HCT116 (cell line): Measurements from ENCODE around the gene RIOK2. TPM values are rescaled to one million over a fixed set of nuclear protein-coding genes. Genes with fewer than 3 reads are reported as not detected.

Source experiments
- ATAC-seq: fragments of 200-7000 bp; cut with Tn5 transposase; 2 replicates; pipeline ENCODE4 v1.9.1; 2020; ENCODE audit warnings: mild to moderate bottlenecking, moderate library complexity
- BruUV-seq: library from RNA; stranded (reverse); fragments of 400-500 nt; replicated peaks from 2 replicates; lab custom pipeline; 2021; lab: Mats Ljungman, UMichigan
- CTCF ChIA-PET: fragments of 300-600 bp; sonication (Branson Sonifier 250); formaldehyde crosslinking; loops from one replicate; lab custom pipeline; 2021; ENCODE audit warnings: antibody characterized with exemption; lab: Charles Lee
- POLR2A ChIA-PET: fragments of 300-600, 350-600 bp; sonication (Branson Sonifier 250); formaldehyde crosslinking; loops from one replicate; lab custom pipeline; 2021; ENCODE audit warnings: antibody characterized with exemption; lab: Charles Lee
- RAD21 ChIA-PET, 2 experiments: fragments of 300-600 bp; sonication (Branson Sonifier 250); formaldehyde crosslinking; loops; one replicate each; lab custom pipeline; 2023; ENCODE audit warnings: low total read pairs in 2 of 2; ENCODE audit not compliant: uncharacterized antibody in 2 of 2, unreplicated experiment in 2 of 2, low non-redundant PET in 1 of 2; lab: Charles Lee
- DNase-seq: peaks from one replicate; pipeline ENCODE4 v3.0.0-alpha.2; 2010; ENCODE audit warnings: low read depth, low spot score
- H2AFZ ChIP-seq: fragments of 200-600 bp; shearing (Covaris generic), sonication (generic); 2 replicates; pipeline ENCODE4 v1.6.1; 2017; ENCODE audit warnings: low read depth, mixed run types, mixed read lengths, antibody characterized with exemption, low read length; ENCODE audit not compliant: poor library complexity, severe bottlenecking
- H3K27ac ChIP-seq: 2 replicates; pipeline ENCODE4 v1.5.1; 2012; ENCODE audit warnings: low read depth, low read length
- H3K27me3 ChIP-seq: fragments of 200-600 bp; sonication (generic); 2 replicates; pipeline ENCODE4 v1.6.1; 2016; ENCODE audit warnings: mixed run types, low read length, mixed read lengths; ENCODE audit not compliant: insufficient read depth
- H3K36me3 ChIP-seq, 2 experiments: fragments of 200-500 bp in 1 of 2; fragments of 200-600 bp in 1 of 2; sonication (Bioruptor generic) in 1 of 2; sonication (generic) in 1 of 2; 2 replicates each; pipeline versions ENCODE4 v1.5.1 to v1.6.1; 2014 to 2016; ENCODE audit warnings: low read length in 2 of 2, inconsistent platforms in 1 of 2, mixed read lengths in 1 of 2, mixed run types in 1 of 2; ENCODE audit not compliant: insufficient read depth in 2 of 2, control insufficient read depth in 1 of 2
- H3K4me1 ChIP-seq, 2 experiments: fragments of 200-600 bp in 1 of 2; sonication (generic) in 1 of 2; 2 replicates each; pipeline versions ENCODE4 v1.5.1 to v1.6.1; 2012 to 2017; ENCODE audit warnings: low read length in 2 of 2, inconsistent platforms in 1 of 2, mild to moderate bottlenecking in 1 of 2, mixed read lengths in 1 of 2, mixed run types in 1 of 2, moderate library complexity in 1 of 2; ENCODE audit not compliant: insufficient read depth in 2 of 2, control insufficient read depth in 1 of 2
- H3K4me2 ChIP-seq: fragments of 200-600 bp; sonication (generic); 2 replicates; pipeline ENCODE4 v1.6.1; 2017; ENCODE audit warnings: mixed run types, low read length, mixed read lengths
- H3K4me3 ChIP-seq, 2 experiments: fragments of 200-600 bp in 1 of 2; sonication (generic) in 1 of 2; replicated peaks in 1 of 2; 2 replicates each; pipeline ENCODE4 v1.5.1; 2011 to 2016; ENCODE audit warnings: low read length in 2 of 2, control low read depth in 1 of 2, low read depth in 1 of 2, mild to moderate bottlenecking in 1 of 2, mixed read lengths in 1 of 2, mixed run types in 1 of 2
- H3K79me2 ChIP-seq: fragments of 200-600 bp; sonication (generic); 2 replicates; pipeline ENCODE4 v1.6.1; 2017; ENCODE audit warnings: mild to moderate bottlenecking, mixed run types, low read length, moderate library complexity, mixed read lengths; ENCODE audit not compliant: insufficient read depth
- H3K9ac ChIP-seq: fragments of 200-600 bp; sonication (generic); 2 replicates; pipeline ENCODE4 v1.6.1; 2016; ENCODE audit warnings: low read length, mixed read lengths
- H3K9me2 ChIP-seq: fragments of 200-600 bp; sonication (generic), shearing (Covaris generic); 2 replicates; pipeline ENCODE4 v1.6.1; 2017; ENCODE audit warnings: mixed run types, mild to moderate bottlenecking, moderate library complexity; ENCODE audit not compliant: insufficient read depth
- H3K9me3 ChIP-seq, 2 experiments: fragments of 200-500 bp in 1 of 2; fragments of 200-600 bp in 1 of 2; sonication (Bioruptor generic) in 1 of 2; sonication (generic) in 1 of 2; 2 replicates each; pipeline ENCODE4 v1.6.1; 2014 to 2017; ENCODE audit warnings: low read length in 2 of 2, mixed read lengths in 2 of 2, inconsistent platforms in 1 of 2, low read depth in 1 of 2, mild to moderate bottlenecking in 1 of 2, mixed run types in 1 of 2, moderate library complexity in 1 of 2; ENCODE audit not compliant: control insufficient read depth in 1 of 2, insufficient read depth in 1 of 2
- H4K20me1 ChIP-seq: fragments of 200-600 bp; sonication (generic), shearing (Covaris generic); 2 replicates; pipeline ENCODE4 v1.6.1; 2017; ENCODE audit warnings: mixed run types, mild to moderate bottlenecking, moderate library complexity; ENCODE audit not compliant: insufficient read depth
- ATF3 ChIP-seq: IDR thresholded peaks from 2 replicates; pipeline ENCODE4 v1.6.1; 2012
- CBX3 ChIP-seq: IDR thresholded peaks from 2 replicates; pipeline ENCODE4 v1.6.1; 2012; ENCODE audit warnings: low read depth
- CEBPB ChIP-seq: IDR thresholded peaks from 2 replicates; pipeline ENCODE4 v1.6.1; 2012; ENCODE audit warnings: low read depth
- CTCF ChIP-seq, 3 experiments: fragments of 200-600 bp in 1 of 3; sonication (generic) in 1 of 3; IDR thresholded peaks in 2 of 3; conservative IDR thresholded peaks in 1 of 3; 2 replicates each; pipeline ENCODE4 v1.5.1; 2012 to 2017; ENCODE audit warnings: low read depth in 2 of 3, low read length in 2 of 3, antibody characterized with exemption in 1 of 3, borderline replicate concordance in 1 of 3, control low read depth in 1 of 3, mild to moderate bottlenecking in 1 of 3, mixed read lengths in 1 of 3, mixed run types in 1 of 3, moderate library complexity in 1 of 3; ENCODE audit not compliant: insufficient read depth in 1 of 3
- ELF1 ChIP-seq: IDR thresholded peaks from 2 replicates; pipeline ENCODE4 v1.6.1; 2012; ENCODE audit warnings: low read depth, borderline replicate concordance
- EZH2phosphoT487 ChIP-seq: fragments of 200-600 bp; IDR thresholded peaks from 2 replicates; pipeline ENCODE4 v1.6.1; 2018; ENCODE audit warnings: antibody characterized with exemption, borderline replicate concordance
- FOSL1 ChIP-seq: IDR thresholded peaks from 2 replicates; pipeline ENCODE4 v1.6.1; 2012; ENCODE audit warnings: low read depth
- RAD21 ChIP-seq: IDR thresholded peaks from 2 replicates; pipeline ENCODE4 v1.6.1; 2012; ENCODE audit warnings: low read depth, mild to moderate bottlenecking
- REST ChIP-seq: IDR thresholded peaks from 2 replicates; pipeline ENCODE4 v1.6.1; 2012; ENCODE audit warnings: low read depth
- SRF ChIP-seq: IDR thresholded peaks from 2 replicates; pipeline ENCODE4 v1.6.1; 2012; ENCODE audit warnings: low read depth
- YY1 ChIP-seq: IDR thresholded peaks from 2 replicates; pipeline ENCODE4 v1.6.1; 2011; ENCODE audit warnings: low read length, low read depth, moderate library complexity, mild to moderate bottlenecking; ENCODE audit not compliant: insufficient replicate concordance; ENCODE audit errors: extremely low read depth
- intact Hi-C: fragments of 100-400 bp; cut with micrococcal nuclease; formaldehyde crosslinking; loops from 2 replicates; pipeline ENCODE4 v1.10.0; 2022
- total RNA-seq: library from RNA; stranded (reverse); gene quantifications from one replicate; pipeline ENCODE4 v1.2.1, GENCODE V29; 2021; ENCODE audit not compliant: unreplicated experiment

The RIOK2 gene
- total RNA-seq, 1 experiment from 2014 or later = 27.1 TPM

GRCh38 chr5:97112230-97112629, 70.8 kb downstream of the RIOK2 start:
- H3K79me2 ChIP-seq = no peaks in the 10 kb centered on the region
- no peaks in the 10 kb centered on the region for H4K20me1 ChIP-seq
- no peaks in the 10 kb centered on the region for H3K4me1 ChIP-seq
- H2AFZ ChIP-seq = no peak overlapping the region
- H3K9me2 ChIP-seq = no peaks in the 10 kb centered on the region
- ATAC-seq (no peak), DNase-seq (no peak)
- no peaks in the 10 kb centered on the region for H3K9me3 ChIP-seq
- H3K27me3 ChIP-seq = no peaks in the 10 kb centered on the region
- CTCF ChIA-PET = no interaction called here
- POLR2A ChIA-PET = no interaction called here
- no peak for TF ChIP-seq RAD21
- no peak for TF ChIP-seq ATF3
- TF ChIP-seq REST = no peak
- no peak for TF ChIP-seq EZH2phosphoT487
- no peak for TF ChIP-seq CEBPB
- RAD21 ChIA-PET = no interaction called here
- no TSS peak for BruUV-seq
- no peak overlapping the region for H3K4me2 ChIP-seq
- no peaks in the 10 kb centered on the region for H3K36me3 ChIP-seq
- H3K9ac ChIP-seq = no peak overlapping the region
- intact Hi-C loops = no loop called here
- H3K4me3 ChIP-seq = no peak overlapping the region
- H3K27ac ChIP-seq = no peak overlapping the region

GRCh38 chr5:97111616-97112015, 71.4 kb downstream of the RIOK2 start:
- no peak overlapping the region for H3K4me2 ChIP-seq
- RAD21 ChIA-PET = no interaction called here
- H3K79me2 ChIP-seq = no peaks in the 10 kb centered on the region
- H3K9ac ChIP-seq = no peak overlapping the region
- no peak overlapping the region for H3K27ac ChIP-seq
- H3K27me3 ChIP-seq = no peaks in the 10 kb centered on the region
- H3K4me3 ChIP-seq = no peak overlapping the region
- BruUV-seq = no TSS peak
- DNase-seq = no peak
- H3K36me3 ChIP-seq = no peaks in the 10 kb centered on the region
- POLR2A ChIA-PET = interaction anchor here (0.7 kb wide), 1 partner anchor 303 kb away, joined by 3 read pairs; the partner anchor contains the start of gene ERAP1
- H3K4me1 ChIP-seq = no peaks in the 10 kb centered on the region
- H4K20me1 ChIP-seq = no peaks in the 10 kb centered on the region
- H2AFZ ChIP-seq = no peak overlapping the region
- CTCF ChIA-PET = no interaction called here
- ATAC-seq = no peak
- intact Hi-C loops = no loop called here
- no peaks in the 10 kb centered on the region for H3K9me3 ChIP-seq
- H3K9me2 ChIP-seq = no peaks in the 10 kb centered on the region
- TF ChIP-seq YY1 (no peak), SRF (no peak), CTCF (IDR thresholded peaks at IDR 0.05 in 2 of 3, conservative IDR thresholded peaks at IDR 0.05 in 1 of 3; ENCODE audit: borderline replicate concordance in 1 of 3, insufficient read depth in 1 of 3, low read depth in 2 of 3, low read length in 2 of 3) (no peak), REST (no peak), ELF1 (no peak), CEBPB (no peak), FOSL1 (no peak), CBX3 (no peak)
